ENCODE data around the gene PDE4D.
A peak's percentile ranks its signal among the peaks of the same experiment; 100 is the strongest.

The PDE4D gene

DNA sequence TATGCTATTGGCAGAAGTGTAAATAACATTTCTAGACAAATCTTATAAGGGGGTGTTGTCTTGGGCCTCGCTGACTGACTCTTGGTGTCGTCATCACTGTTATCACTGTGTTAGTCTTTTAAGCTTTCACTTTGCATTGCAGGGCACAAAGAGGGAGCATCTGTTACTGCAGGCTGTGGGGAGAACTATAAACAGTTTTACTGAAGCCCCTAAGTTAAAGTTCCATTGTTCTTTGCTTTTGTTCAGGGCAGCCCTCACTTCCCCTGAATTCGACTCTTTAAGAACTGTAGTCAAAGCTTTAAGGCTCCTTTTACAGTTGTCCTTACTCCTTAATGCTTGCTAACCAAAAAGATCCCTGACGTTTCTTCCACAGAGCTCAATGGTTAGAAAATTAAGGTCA lies 705.7 kb downstream of the PDE4D start:
- no peak for DNase-seq

DNA sequence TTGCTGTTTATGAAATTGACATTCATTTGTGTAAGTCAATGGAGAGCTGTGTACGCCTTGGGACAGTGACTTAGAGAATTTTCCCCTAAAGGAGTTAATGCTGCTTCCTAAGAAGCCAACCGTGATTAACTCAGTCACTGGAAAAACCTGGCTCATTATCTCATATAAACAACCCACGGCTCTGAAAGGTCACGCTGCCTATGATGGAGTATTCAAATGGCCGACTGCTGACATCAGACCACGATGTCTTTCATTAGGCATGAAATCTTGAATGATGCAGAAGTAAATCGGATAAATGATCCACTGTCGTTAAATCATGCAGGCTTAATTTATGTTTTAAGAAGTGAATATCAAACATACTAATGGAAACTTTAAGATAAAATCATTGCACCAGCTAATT lies 706.9 kb downstream of the PDE4D start:
- DNase-seq: no peak

GRCh38 chr5:59185757-59186385 lies 707.7 kb downstream of the PDE4D start:
- DNase-seq: no peak

GRCh38 chr5:59184769-59185168 lies 708.8 kb downstream of the PDE4D start:
- DNase-seq: no peak

GRCh38 chr5:59182760-59183159 lies 710.8 kb downstream of the PDE4D start:
- no peak for DNase-seq

- no peak for DNase-seq
These were observed 713.0 kb downstream of the PDE4D start for GRCh38 chr5:59180515-59180914.

DNA sequence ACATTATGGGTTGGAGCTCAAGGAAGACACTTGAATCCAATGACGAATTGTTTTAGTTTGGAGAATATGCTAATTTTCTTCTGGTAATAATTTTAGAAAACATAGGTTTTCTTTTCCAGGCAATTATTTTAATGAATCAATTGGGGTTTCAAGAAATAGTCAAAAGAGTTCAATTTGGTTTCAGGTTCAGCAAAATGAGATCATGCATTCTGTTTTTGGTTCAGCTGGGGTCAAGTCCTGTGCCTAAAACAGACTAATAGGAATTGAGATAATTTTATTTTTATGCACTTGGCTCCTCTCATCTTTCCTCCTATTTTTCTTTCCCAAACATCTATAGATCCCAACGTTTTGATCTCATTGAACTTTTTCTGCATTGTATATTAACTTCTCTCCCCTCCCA lies 713.8 kb downstream of the PDE4D start:
- no peak for DNase-seq

GRCh38 chr5:59178482-59178881 lies 715.0 kb downstream of the PDE4D start:
- no peak for DNase-seq

DNA sequence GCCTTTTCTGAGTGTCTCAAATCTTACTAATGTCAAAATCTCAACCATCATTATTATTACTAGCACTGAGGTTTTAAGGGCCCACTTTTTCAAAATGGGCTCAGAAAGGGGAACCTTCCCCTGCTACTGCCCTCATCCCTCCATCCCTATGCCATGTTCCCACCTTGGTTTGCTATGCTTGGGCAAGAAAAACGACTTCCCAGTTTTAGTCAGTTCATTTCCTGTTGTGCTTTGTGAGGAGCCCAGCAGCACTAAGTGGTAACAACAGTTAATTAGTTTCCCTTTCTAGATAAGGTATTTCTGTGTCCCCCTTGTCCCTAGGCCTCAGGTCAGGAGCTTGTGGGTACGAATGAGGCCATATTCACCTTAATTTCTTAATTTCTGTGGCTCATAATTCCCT lies 715.5 kb downstream of the PDE4D start:
- no peak for DNase-seq

DNA sequence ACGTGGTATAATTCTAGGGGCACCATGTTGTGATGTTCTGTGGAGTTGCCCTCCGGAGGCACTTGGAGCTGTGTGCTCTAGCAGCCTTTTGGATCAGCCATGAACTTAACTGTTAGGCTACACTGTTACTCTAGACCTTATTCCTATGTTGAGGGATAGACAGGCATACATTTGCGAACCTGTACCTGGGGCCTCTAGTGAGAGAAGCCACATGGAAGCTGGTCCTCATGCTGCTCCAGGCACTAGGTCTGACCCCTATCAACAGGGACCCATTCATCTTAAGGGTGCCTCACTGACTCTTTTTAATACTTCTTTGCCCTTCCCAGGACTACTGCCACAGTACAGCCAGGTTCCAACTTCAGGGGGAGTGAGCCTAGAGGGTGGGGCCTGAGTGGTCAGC lies 715.9 kb downstream of the PDE4D start:
- no peak for DNase-seq

GRCh38 chr5:59174248-59174844 lies 719.2 kb downstream of the PDE4D start:
- DNase-seq: peak; percentile 55

DNA sequence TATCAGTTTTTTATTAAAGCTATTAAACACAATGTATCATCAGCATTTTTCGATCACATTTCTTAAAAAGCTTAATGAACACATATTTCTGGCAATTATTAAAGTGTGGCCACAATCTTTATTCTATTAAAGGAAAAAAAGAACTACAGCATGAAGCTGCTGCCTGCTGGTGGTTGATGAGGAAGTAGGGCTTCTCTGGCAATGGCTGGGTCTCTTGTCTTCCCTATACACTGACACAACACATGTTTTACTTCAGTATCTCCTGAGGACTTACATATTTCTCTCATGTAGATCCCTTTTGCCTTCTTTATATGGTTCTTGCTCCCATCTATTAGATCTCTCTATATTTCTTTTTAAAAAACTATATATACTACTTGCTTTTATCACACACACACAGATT lies 719.9 kb downstream of the PDE4D start:
- no peak for DNase-seq

DNA sequence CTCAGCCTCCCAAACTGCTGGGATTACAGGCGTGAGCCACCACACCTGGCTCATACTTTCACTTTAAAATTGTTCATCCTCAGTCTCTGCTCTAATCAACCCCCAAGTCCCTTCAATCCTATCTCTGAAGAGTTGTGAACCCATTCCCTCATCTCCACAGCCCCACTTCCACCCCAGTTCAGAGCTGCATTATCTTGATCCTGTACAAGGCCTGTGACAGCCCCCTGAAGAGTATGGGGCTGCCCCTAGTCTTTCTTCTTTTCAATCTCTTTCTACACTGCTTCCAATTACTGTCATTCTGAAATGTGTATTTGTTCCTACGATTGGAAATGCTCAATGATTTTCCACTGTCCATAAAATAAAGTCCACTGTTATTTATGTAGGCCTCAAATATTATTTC lies 722.4 kb downstream of the PDE4D start:
- DNase-seq: no peak

DNA sequence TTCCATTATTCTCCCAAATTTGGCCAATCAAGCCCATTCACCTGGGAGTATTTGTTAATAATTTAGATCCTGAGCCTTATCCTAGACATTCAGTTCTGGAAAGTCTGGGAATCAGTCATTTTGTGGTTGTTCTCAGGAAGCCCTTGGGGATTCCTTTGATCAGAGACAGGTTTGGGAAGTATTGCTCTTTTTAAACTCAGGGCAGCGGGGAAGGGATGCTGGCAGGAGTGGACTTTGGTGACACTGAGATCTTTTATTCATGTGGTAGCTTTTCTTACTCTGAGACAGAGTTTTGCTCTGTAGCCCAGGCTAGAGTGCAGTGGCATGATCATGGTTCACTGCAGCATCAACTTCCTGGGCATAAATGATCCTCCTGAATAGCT lies 723.8 kb downstream of the PDE4D start:
- no peak for DNase-seq

- no peak for DNase-seq
These were observed 724.3 kb downstream of the PDE4D start for GRCh38 chr5:59169081-59169767.

GRCh38 chr5:59168067-59168466 lies 725.5 kb downstream of the PDE4D start:
- DNase-seq: no peak

GRCh38 chr5:59164041-59164830 lies 729.3 kb downstream of the PDE4D start:
- no peak for DNase-seq

DNA sequence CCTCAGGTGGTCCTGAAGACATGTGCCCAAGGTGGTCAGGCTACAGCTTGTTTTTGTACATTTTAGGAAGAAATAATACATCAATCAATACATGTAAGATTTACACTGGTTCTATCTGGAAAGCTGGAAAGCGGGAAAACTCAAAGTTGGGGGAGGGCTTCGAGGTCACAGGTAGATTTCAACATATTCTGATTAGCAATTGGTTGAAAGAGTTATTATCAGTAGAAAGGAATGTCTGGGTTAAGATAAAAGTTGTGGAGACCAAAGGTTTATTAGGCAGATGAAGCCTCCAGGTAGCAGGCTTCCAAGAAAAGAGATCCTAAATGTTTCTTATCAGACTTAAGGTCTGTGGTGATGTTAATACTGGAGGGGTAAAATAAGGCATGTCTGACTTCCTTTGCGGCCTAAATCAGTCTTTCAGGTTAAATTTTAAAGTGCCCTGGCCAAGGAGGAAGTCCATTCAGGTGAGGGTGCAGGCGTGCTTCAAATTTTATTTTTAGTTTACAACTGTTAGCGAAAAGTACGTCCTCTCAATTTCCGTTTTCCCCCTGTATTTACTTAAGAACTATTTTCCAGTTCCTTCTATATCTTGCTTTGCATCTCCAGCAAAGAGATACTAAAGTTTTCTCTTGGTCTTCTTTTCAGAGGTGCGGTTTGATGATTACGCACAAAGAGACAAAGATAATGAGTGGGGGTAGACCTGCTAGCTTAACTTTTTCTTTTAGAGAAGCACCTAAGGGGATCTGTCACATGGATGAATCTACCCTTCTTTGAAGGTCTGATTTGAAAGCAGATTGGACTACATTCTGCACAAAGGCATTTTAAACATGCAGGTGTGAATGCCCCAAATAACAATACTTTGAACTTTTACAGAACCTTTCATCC lies 732.1 kb downstream of the PDE4D start:
- no peak for DNase-seq

DNA sequence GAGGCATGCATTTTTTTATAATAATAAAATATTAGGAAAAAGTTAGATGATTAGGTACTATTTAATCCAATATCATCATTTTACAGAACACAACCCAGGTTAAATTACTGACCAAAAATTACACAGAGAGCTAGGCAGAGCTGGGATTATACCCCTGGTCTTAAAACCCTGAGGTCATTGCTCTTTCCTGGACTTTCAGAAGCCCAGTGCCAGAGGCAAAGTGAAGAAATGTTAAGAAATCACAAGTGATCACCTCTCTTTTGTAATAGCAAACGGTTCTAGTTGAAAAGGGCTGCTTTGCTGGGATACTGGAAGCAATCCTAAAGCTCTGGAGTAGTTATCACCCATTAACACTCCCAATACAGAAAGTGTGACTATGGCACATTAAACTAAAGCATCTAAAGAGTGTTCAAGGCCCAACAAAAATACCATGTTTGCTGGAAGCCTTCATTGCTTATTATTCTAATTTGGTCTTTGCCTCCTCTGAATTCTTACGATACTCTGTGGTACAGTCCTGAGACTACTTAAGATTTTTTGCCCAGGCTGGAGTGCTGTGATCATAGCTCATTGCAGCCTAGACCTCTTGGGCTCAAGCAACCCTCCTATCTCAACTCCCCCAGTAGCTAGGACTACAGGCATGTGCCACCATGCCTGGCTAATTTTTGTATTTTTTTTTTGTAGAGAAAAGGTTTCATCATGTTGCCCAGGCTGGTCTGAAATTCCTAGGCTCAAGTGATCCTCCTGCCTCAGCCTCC lies 734.7 kb downstream of the PDE4D start:
- DNase-seq: no peak

GRCh38 chr5:59158165-59158564 lies 735.4 kb downstream of the PDE4D start:
- no peak for DNase-seq

DNA sequence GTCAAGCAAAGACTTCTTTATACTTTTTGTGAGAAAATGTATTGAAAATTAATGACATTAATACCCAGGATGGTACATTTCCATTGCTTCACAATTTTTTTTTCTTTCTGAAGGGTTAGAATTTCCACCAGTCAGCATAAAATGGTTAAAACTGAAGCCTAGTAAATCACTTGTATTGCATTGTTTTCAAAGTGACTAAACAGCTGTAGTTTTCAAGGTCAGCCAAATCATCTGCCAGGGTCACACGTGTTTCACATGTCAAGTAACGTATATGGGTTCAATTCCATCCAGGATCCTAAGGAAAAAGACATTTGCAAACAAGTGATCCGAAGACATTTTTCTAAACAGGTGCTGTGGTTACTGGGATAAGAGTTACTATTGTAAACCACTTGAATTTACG lies 736.5 kb downstream of the PDE4D start:
- no peak for DNase-seq

- no peak for DNase-seq
These were observed 740.8 kb downstream of the PDE4D start for GRCh38 chr5:59152701-59153245.
